Suprapubic skin (tissue), 4 donors: ENCODE data around the gene BTBD6. TPM values are rescaled to one million over a fixed set of nuclear protein-coding genes. Genes with fewer than 3 reads are reported as not detected.

Source experiments
- DNase-seq, 2 donors: peaks; one replicate each; pipeline ENCODE4 v3.0.0-alpha.2; 2019; ENCODE audit warnings: low spot score in 2 of 2
- H3K27ac ChIP-seq: fragments of 200-600 bp; sonication (generic); one replicate; pipeline ENCODE4 v1.5.1; 2019
- H3K27me3 ChIP-seq: fragments of 200-600 bp; sonication (generic); one replicate; pipeline ENCODE4 v1.5.1; 2019
- H3K36me3 ChIP-seq: fragments of 200-600 bp; sonication (generic); one replicate; pipeline ENCODE4 v1.5.1; 2019
- H3K4me1 ChIP-seq: fragments of 200-600 bp; sonication (generic); one replicate; pipeline ENCODE4 v1.5.1; 2019
- H3K4me3 ChIP-seq: fragments of 200-600 bp; sonication (generic); one replicate; pipeline ENCODE4 v1.5.1; 2019; ENCODE audit warnings: mild to moderate bottlenecking
- H3K9me3 ChIP-seq: fragments of 200-600 bp; sonication (generic); one replicate; pipeline ENCODE4 v1.5.1; 2019
- CTCF ChIP-seq, 2 donors: fragments of 200-600 bp in 1 of 2; fragments of 450-650 bp in 1 of 2; sonication (generic) in 1 of 2; IDR thresholded peaks; one replicate each; pipeline ENCODE4 v1.5.1; 2016 to 2019; ENCODE audit warnings: antibody characterized with exemption in 2 of 2, mild to moderate bottlenecking in 1 of 2, moderate library complexity in 1 of 2
- EP300 ChIP-seq: sonication (generic); formaldehyde crosslinking; IDR thresholded peaks from one replicate; pipeline ENCODE4 v1.6.1; 2017; ENCODE audit warnings: antibody characterized with exemption
- POLR2A ChIP-seq, 2 donors: fragments of 450-650 bp; IDR thresholded peaks; one replicate each; pipeline ENCODE4 v1.6.1; 2017; ENCODE audit warnings: antibody characterized with exemption in 2 of 2, mild to moderate bottlenecking in 2 of 2, moderate library complexity in 2 of 2
- POLR2AphosphoS5 ChIP-seq, 3 donors: sonication (generic); formaldehyde crosslinking; IDR thresholded peaks; one replicate each; pipeline ENCODE4 v1.6.1; 2017; ENCODE audit warnings: antibody characterized with exemption in 3 of 3
- WGBS: methylation state at CpG from one replicate; pipeline ENCODE4 v1.1.5; 2018; 5-methylcytosine and 5-hydroxymethylcytosine counted together
- total RNA-seq, 4 donors: library from RNA; depleted of rRNA; stranded (reverse); fragments of >200 nt; gene quantifications; one replicate each; pipeline ENCODE4 v1.1.0, GENCODE V29; 2016

BTBD6 gene
- total RNA-seq, 4 donors from 2014 or later, result 38.9 to 63.7 (median 58.6) TPM

GRCh38 chr14:105255021-105255507, 6.7 kb downstream of the BTBD6 start:
- Histone ChIP-seq H3K27ac (no peak overlapping the region), H3K4me1 (no peaks in the 10 kb centered on the region), H3K36me3 (peaks cover 51% of the 10 kb centered on the region), H3K27me3 (no peaks in the 10 kb centered on the region), H3K4me3 (no peak overlapping the region), H3K9me3 (no peaks in the 10 kb centered on the region)
- DNase-seq, result no peak
- 75% methylated on average over 2 of the region's 6 CpGs for WGBS
- TF ChIP-seq POLR2AphosphoS5 (IDR thresholded peaks at IDR 0.05) (no peak), EP300 (no peak), POLR2A (IDR thresholded peaks at IDR 0.05) (no peak), CTCF (IDR thresholded peaks at IDR 0.05) (no peak)

DNA sequence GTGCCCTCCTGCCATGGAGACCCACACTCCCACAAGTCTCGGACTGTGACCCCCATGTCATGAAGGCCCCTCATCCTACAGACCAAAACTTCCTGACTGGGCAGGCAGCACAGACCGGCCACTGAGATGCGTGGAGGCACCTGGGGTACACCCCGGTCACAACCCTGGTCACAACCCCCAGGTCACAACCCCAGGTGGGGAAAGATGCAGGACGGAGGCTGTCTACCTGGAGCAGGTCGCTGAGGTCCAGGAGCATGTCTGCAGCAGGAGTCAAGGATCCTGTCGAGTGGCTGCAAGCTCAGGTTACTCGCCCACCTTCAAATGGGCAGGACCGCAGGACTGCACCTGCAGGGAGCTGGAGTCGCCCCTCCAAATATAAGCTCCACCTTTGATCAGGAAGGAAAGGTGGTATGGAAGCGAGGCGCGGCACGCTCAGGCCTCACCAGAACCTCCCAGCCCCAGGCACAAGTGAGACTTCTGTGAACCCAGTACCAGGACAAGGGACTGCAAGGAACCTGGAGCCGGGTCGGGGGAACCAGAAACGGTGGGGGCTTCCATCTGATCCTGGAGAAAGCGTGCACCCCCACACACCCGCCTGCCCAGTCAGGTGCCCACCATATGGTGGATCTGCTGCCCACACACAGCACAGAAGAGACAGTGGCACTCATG, 8.1 kb downstream of the BTBD6 start:
- no peak overlapping the region for H3K4me3 ChIP-seq
- TF ChIP-seq CTCF (IDR thresholded peaks at IDR 0.05), result no peak
- TF ChIP-seq EP300, result no peak
- TF ChIP-seq POLR2A (IDR thresholded peaks at IDR 0.05), result no peak
- TF ChIP-seq POLR2AphosphoS5 (IDR thresholded peaks at IDR 0.05), result no peak
- H3K27me3 ChIP-seq, result no peaks in the 10 kb centered on the region
- no peak for DNase-seq
- no peaks in the 10 kb centered on the region for H3K4me1 ChIP-seq
- no peak overlapping the region for H3K27ac ChIP-seq
- H3K9me3 ChIP-seq, result no peaks in the 10 kb centered on the region
- 94% methylated on average over 14 of the region's 19 CpGs for WGBS
- H3K36me3 ChIP-seq, result peaks cover 50% of the 10 kb centered on the region

GRCh38 chr14:105257464-105257863, 9.1 kb downstream of the BTBD6 start:
- TF ChIP-seq POLR2A (IDR thresholded peaks at IDR 0.05), result no peak
- TF ChIP-seq POLR2AphosphoS5 (IDR thresholded peaks at IDR 0.05), result no peak
- TF ChIP-seq CTCF (IDR thresholded peaks at IDR 0.05), result no peak
- no peak for TF ChIP-seq EP300
- Histone ChIP-seq H3K9me3 (no peaks in the 10 kb centered on the region), H3K4me3 (no peak overlapping the region), H3K4me1 (no peaks in the 10 kb centered on the region), H3K27me3 (no peaks in the 10 kb centered on the region), H3K27ac (no peak overlapping the region), H3K36me3 (peaks cover 48% of the 10 kb centered on the region)
- WGBS, result 55% methylated on average over 10 of the region's 15 CpGs
- no peak for DNase-seq

GRCh38 chr14:105258846-105259245, 10.5 kb downstream of the BTBD6 start:
- H3K36me3 ChIP-seq, result peaks cover 39% of the 10 kb centered on the region
- 90% methylated on average over 7 of the region's 7 CpGs for WGBS
- TF ChIP-seq POLR2A (IDR thresholded peaks at IDR 0.05) (no peak), POLR2AphosphoS5 (IDR thresholded peaks at IDR 0.05) (no peak), CTCF (IDR thresholded peaks at IDR 0.05) (no peak), EP300 (no peak)

GRCh38 chr14:105260959-105261358, 12.6 kb downstream of the BTBD6 start:
- peaks cover 38% of the 10 kb centered on the region for H3K36me3 ChIP-seq
- no peak overlapping the region for H3K4me3 ChIP-seq
- no peak overlapping the region for H3K27ac ChIP-seq
- H3K4me1 ChIP-seq, result no peaks in the 10 kb centered on the region
- H3K9me3 ChIP-seq, result no peaks in the 10 kb centered on the region
- TF ChIP-seq CTCF (IDR thresholded peaks at IDR 0.05) (no peak), EP300 (no peak), POLR2AphosphoS5 (IDR thresholded peaks at IDR 0.05) (no peak), POLR2A (IDR thresholded peaks at IDR 0.05) (no peak)
- no peaks in the 10 kb centered on the region for H3K27me3 ChIP-seq
- WGBS, result 72% methylated on average over 4 of the region's 12 CpGs
- DNase-seq, result no peak

More at GRCh38 chr14:105258846-105259245, 10.5 kb downstream of the BTBD6 start:
- no peak overlapping the region for H3K4me3 ChIP-seq
- DNase-seq, result no peak
- no peaks in the 10 kb centered on the region for H3K27me3 ChIP-seq
- no peaks in the 10 kb centered on the region for H3K4me1 ChIP-seq
- no peaks in the 10 kb centered on the region for H3K9me3 ChIP-seq
- no peak overlapping the region for H3K27ac ChIP-seq
